ENCODE data around the gene CELF5.

The CELF5 gene

GRCh38 chr19:3314962-3315675, 90.7 kb downstream of the CELF5 start:
- Histone ChIP-seq H3K79me2 (no peaks in the 10 kb centered on the region), H3K4me2 (ENCODE audit: low read length) (no peak overlapping the region), H3K4me3 (ENCODE audit: low read depth, low read length) (no peak overlapping the region), H3K4me1 (no peaks in the 10 kb centered on the region), H2AFZ (no peak overlapping the region), H3K36me3 (ENCODE audit: control insufficient read depth, insufficient read depth, low read length) (no peaks in the 10 kb centered on the region), H3K27me3 (ENCODE audit: control insufficient read depth, insufficient read depth, low read length) (no peaks in the 10 kb centered on the region), H3K27ac (no peak overlapping the region), H3K9ac (no peak overlapping the region), H3K9me3 (ENCODE audit: control insufficient read depth, low read length) (no peaks in the 10 kb centered on the region)
- TF ChIP-seq, protein P1, sequence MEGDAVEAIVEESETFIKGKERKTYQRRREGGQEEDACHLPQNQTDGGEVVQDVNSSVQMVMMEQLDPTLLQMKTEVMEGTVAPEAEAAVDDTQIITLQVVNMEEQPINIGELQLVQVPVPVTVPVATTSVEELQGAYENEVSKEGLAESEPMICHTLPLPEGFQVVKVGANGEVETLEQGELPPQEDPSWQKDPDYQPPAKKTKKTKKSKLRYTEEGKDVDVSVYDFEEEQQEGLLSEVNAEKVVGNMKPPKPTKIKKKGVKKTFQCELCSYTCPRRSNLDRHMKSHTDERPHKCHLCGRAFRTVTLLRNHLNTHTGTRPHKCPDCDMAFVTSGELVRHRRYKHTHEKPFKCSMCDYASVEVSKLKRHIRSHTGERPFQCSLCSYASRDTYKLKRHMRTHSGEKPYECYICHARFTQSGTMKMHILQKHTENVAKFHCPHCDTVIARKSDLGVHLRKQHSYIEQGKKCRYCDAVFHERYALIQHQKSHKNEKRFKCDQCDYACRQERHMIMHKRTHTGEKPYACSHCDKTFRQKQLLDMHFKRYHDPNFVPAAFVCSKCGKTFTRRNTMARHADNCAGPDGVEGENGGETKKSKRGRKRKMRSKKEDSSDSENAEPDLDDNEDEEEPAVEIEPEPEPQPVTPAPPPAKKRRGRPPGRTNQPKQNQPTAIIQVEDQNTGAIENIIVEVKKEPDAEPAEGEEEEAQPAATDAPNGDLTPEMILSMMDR (IDR thresholded peaks at IDR 0.05) = no peak

DNA sequence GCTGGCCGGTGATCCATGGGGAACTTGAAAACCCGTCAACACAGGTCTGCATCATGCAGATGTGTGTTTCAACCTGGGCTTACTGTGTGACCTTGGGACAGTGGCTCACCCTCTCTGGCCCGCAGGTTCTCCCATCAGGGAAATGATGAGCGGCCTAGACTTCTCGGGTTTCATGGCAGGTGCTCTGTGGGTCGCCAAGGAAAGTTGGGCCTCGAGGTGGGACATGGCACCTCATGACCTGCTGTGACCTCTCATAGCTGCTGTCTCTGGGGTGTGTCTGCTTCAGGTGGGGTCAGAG, 91.2 kb downstream of the CELF5 start:
- H3K4me3 ChIP-seq (ENCODE audit: low read depth, low read length) = no peak overlapping the region
- H3K9me3 ChIP-seq (ENCODE audit: control insufficient read depth, low read length) = no peaks in the 10 kb centered on the region
- TF ChIP-seq, protein P1 (IDR thresholded peaks at IDR 0.05) = no peak
- H3K4me1 ChIP-seq = no peaks in the 10 kb centered on the region
- no peak overlapping the region for H2AFZ ChIP-seq
- no peak overlapping the region for H3K4me2 ChIP-seq (ENCODE audit: low read length)
- H3K79me2 ChIP-seq = no peaks in the 10 kb centered on the region
- no peaks in the 10 kb centered on the region for H3K27me3 ChIP-seq (ENCODE audit: control insufficient read depth, insufficient read depth, low read length)
- H3K9ac ChIP-seq = no peak overlapping the region
- H3K36me3 ChIP-seq (ENCODE audit: control insufficient read depth, insufficient read depth, low read length) = no peaks in the 10 kb centered on the region
- no peak overlapping the region for H3K27ac ChIP-seq

DNA sequence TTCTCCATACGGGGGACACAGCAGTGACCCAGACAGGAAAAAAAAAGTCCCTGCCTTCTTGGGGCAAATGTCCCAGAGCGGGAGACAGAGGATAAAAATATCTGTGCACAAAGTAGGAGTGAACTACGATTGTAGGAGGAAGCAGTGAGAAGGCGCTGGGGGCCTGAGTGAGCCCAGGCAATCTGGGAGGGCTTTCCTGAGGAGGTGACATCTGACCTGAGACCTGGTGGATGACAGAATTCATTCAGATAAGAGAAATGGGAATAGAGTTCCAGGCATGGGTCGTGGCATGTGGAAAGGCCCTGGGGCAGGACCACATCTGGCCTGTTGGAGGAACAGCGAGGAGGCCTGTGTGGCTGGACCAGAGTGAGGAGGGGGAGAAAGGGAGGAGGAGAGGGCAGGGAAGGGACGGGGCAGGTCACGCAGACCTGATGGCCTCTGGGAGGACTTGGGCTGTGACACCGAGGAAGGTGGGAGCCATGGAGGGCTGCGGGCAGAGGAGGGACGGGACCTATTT, 91.7 kb downstream of the CELF5 start:
- Histone ChIP-seq H3K4me3 (ENCODE audit: low read depth, low read length) (no peak overlapping the region), H3K79me2 (no peaks in the 10 kb centered on the region), H2AFZ (no peak overlapping the region), H3K27ac (no peak overlapping the region), H3K4me2 (ENCODE audit: low read length) (no peak overlapping the region), H3K27me3 (ENCODE audit: control insufficient read depth, insufficient read depth, low read length) (no peaks in the 10 kb centered on the region), H3K36me3 (ENCODE audit: control insufficient read depth, insufficient read depth, low read length) (no peaks in the 10 kb centered on the region), H3K4me1 (no peaks in the 10 kb centered on the region), H3K9me3 (ENCODE audit: control insufficient read depth, low read length) (no peaks in the 10 kb centered on the region), H3K9ac (no peak overlapping the region)
- TF ChIP-seq, protein P1 (IDR thresholded peaks at IDR 0.05) = no peak

GRCh38 chr19:3316659-3317207, 92.3 kb downstream of the CELF5 start:
- Histone ChIP-seq H3K79me2 (no peaks in the 10 kb centered on the region), H3K4me3 (ENCODE audit: low read depth, low read length) (no peak overlapping the region), H3K9ac (no peak overlapping the region), H3K9me3 (ENCODE audit: control insufficient read depth, low read length) (no peaks in the 10 kb centered on the region), H3K27me3 (ENCODE audit: control insufficient read depth, insufficient read depth, low read length) (no peaks in the 10 kb centered on the region), H3K4me1 (no peaks in the 10 kb centered on the region), H3K27ac (no peak overlapping the region), H3K4me2 (ENCODE audit: low read length) (no peak overlapping the region), H2AFZ (no peak overlapping the region), H3K36me3 (ENCODE audit: control insufficient read depth, insufficient read depth, low read length) (no peaks in the 10 kb centered on the region)
- TF ChIP-seq, protein P1 (IDR thresholded peaks at IDR 0.05) = no peak
